SU-DHL-6 (cell line): Measurements from ENCODE around the gene NINJ2.

Experiments
- H2AFZ ChIP-seq: fragments of 200-600 bp; sonication (generic); 2 replicates; pipeline ENCODE4 v1.6.1; 2014; ENCODE audit warnings: low read depth, mild to moderate bottlenecking, moderate library complexity, mixed read lengths, antibody characterized with exemption, low read length; ENCODE audit not compliant: severe bottlenecking
- H3F3A ChIP-seq: fragments of 200-600 bp; shearing (Covaris generic); 2 replicates; pipeline ENCODE4 v1.6.0; 2016; ENCODE audit warnings: antibody characterized with exemption, mild to moderate bottlenecking; ENCODE audit not compliant: insufficient read depth
- H3K27ac ChIP-seq: fragments of 200-600 bp; sonication (generic); 2 replicates; pipeline ENCODE4 v1.5.1; 2016; ENCODE audit warnings: low read depth, mild to moderate bottlenecking, low read length, moderate library complexity, mixed read lengths
- H3K27me3 ChIP-seq: fragments of 200-600 bp; sonication (generic), shearing (Covaris generic); 2 replicates; pipeline ENCODE4 v1.6.0; 2014; ENCODE audit warnings: mild to moderate bottlenecking, low read length
- H3K36me3 ChIP-seq: fragments of 200-600 bp; sonication (generic); 2 replicates; pipeline ENCODE4 v1.6.1; 2014; ENCODE audit warnings: mild to moderate bottlenecking, low read length, mixed read lengths
- H3K4me2 ChIP-seq: fragments of 300-600, 200-600 bp; shearing (Covaris generic), sonication (generic); 2 replicates; pipeline ENCODE4 v1.6.0; 2014; ENCODE audit warnings: low read length, low read depth, mild to moderate bottlenecking; ENCODE audit not compliant: poor library complexity, severe bottlenecking
- H3K4me3 ChIP-seq: fragments of 200-600 bp; sonication (generic); 2 replicates; pipeline ENCODE4 v1.5.1; 2014; ENCODE audit warnings: antibody characterized with exemption, low read length, mild to moderate bottlenecking, mixed read lengths; ENCODE audit not compliant: insufficient read depth, poor library complexity, severe bottlenecking
- H3K79me2 ChIP-seq: fragments of 200-600 bp; sonication (generic); 2 replicates; pipeline ENCODE4 v1.6.1; 2014; ENCODE audit warnings: mild to moderate bottlenecking, low read length, moderate library complexity; ENCODE audit not compliant: insufficient read depth
- H3K9ac ChIP-seq: fragments of 200-600 bp; sonication (generic); 2 replicates; pipeline ENCODE4 v1.7.0; 2014; ENCODE audit warnings: mild to moderate bottlenecking, low read length
- H3K9me2 ChIP-seq: fragments of 200-600 bp; sonication (generic); replicated peaks from 2 replicates; pipeline ENCODE4 v1.6.1; 2014; ENCODE audit warnings: low read length; ENCODE audit not compliant: insufficient read depth
- H3K9me3 ChIP-seq: fragments of 200-600 bp; sonication (generic); 2 replicates; pipeline ENCODE4 v1.6.1; 2014; ENCODE audit warnings: low read length, mixed read lengths; ENCODE audit not compliant: insufficient read depth
- H4K20me1 ChIP-seq: fragments of 200-600 bp; sonication (generic); 2 replicates; pipeline ENCODE4 v1.6.1; 2014; ENCODE audit warnings: low read depth, mild to moderate bottlenecking, antibody characterized with exemption, low read length, moderate library complexity, mixed read lengths
- EZH2phosphoT487 ChIP-seq: fragments of 200-600 bp; sonication (generic), shearing (Covaris generic); conservative IDR thresholded peaks from 2 replicates; pipeline ENCODE4 v1.6.1; 2018; ENCODE audit warnings: mild to moderate bottlenecking, antibody characterized with exemption, low read length, moderate library complexity, mixed read lengths
- TF ChIP-seq, protein P1 (sequence below): fragments of 200-600 bp; sonication (generic); IDR thresholded peaks from one replicate; pipeline ENCODE4 v1.5.1; 2017; ENCODE audit warnings: antibody characterized with exemption, mild to moderate bottlenecking, low read length, moderate library complexity; ENCODE audit not compliant: insufficient read depth, poor library complexity, severe bottlenecking

NINJ2 gene

DNA sequence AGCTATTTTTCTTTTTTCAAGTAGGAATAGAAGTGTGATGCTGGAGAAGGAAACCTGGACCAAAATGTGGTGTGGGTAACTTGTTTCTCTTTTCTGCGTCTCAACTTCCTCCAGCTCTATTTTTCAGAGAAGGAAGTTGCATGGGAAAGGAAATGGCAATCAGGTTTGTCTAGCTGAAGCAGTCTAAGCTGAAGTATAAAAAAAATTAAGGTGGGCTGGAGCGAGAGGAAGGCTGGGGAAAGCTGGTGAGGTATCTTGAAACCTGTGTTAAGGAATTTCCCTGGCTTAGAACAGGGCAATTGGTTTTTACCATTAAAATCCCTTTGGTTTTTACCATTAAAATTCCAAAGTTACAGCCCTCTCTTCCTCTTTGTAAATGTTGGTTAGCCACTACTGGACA is 34.2 kb upstream of the NINJ2 start:
- H3K9ac ChIP-seq = no peak overlapping the region
- H3K36me3 ChIP-seq = no peaks in the 10 kb centered on the region
- H3K27ac ChIP-seq = no peak overlapping the region
- no peaks in the 10 kb centered on the region for H3K79me2 ChIP-seq
- H3K4me3 ChIP-seq = no peak overlapping the region
- no peak overlapping the region for H2AFZ ChIP-seq
- no peaks in the 10 kb centered on the region for H3K9me2 ChIP-seq
- TF ChIP-seq, protein P1, sequence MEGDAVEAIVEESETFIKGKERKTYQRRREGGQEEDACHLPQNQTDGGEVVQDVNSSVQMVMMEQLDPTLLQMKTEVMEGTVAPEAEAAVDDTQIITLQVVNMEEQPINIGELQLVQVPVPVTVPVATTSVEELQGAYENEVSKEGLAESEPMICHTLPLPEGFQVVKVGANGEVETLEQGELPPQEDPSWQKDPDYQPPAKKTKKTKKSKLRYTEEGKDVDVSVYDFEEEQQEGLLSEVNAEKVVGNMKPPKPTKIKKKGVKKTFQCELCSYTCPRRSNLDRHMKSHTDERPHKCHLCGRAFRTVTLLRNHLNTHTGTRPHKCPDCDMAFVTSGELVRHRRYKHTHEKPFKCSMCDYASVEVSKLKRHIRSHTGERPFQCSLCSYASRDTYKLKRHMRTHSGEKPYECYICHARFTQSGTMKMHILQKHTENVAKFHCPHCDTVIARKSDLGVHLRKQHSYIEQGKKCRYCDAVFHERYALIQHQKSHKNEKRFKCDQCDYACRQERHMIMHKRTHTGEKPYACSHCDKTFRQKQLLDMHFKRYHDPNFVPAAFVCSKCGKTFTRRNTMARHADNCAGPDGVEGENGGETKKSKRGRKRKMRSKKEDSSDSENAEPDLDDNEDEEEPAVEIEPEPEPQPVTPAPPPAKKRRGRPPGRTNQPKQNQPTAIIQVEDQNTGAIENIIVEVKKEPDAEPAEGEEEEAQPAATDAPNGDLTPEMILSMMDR = no peak
- TF ChIP-seq EZH2phosphoT487 = no peak
- no peaks in the 10 kb centered on the region for H4K20me1 ChIP-seq
- H3K27me3 ChIP-seq = no peaks in the 10 kb centered on the region
- no peak overlapping the region for H3K4me2 ChIP-seq
- peaks cover 20% of the 10 kb centered on the region; the same call in 1 of the 2 replicates for H3K9me3 ChIP-seq
- H3F3A ChIP-seq = no peaks in the 10 kb centered on the region

DNA sequence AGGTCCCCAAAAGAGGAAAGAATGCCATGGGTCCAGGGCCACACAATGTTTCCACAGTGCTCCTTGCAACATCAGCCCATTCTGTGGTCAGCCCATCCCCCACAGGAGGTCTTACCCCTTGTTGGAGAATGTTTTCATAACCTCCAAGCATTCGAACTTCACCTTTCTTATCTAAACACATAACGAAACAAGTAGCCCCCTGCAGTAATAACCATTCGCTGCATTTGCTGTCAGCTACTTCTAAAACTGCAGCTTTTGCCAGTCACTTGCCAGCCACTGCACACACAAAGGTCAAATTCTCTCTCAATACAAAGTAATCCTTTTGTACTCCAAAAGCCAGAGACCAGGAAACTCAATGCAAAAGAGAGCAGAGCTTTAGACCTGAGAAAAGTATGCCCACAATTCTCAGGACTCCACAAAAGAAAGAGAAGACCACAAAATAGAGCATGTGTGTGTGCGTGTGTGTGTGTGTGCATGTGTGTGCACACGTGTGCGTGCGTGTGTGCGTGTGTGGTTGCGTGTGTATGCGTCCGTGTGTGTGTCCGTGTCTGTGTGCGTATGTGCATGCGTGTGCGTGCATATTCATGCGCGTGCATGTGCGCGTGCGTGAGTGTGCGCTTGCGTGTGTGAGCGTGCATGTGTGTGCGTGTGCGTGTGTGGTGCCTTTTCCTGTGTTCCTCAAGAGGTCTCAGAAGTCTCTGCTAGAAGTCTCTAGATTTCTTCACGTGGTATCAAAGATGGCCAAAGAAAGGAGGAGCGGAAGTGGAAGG is 31.7 kb upstream of the NINJ2 start:
- H2AFZ ChIP-seq = no peak overlapping the region
- no peak overlapping the region for H3K4me2 ChIP-seq
- H3K27me3 ChIP-seq = no peaks in the 10 kb centered on the region
- H3K9me2 ChIP-seq = no peaks in the 10 kb centered on the region
- H3K36me3 ChIP-seq = no peaks in the 10 kb centered on the region
- peaks cover 20% of the 10 kb centered on the region; the same call in 1 of the 2 replicates for H3K9me3 ChIP-seq
- no peaks in the 10 kb centered on the region for H4K20me1 ChIP-seq
- H3K9ac ChIP-seq = no peak overlapping the region
- no peaks in the 10 kb centered on the region for H3K79me2 ChIP-seq
- no peak overlapping the region for H3K27ac ChIP-seq
- no peaks in the 10 kb centered on the region for H3F3A ChIP-seq
- H3K4me3 ChIP-seq = no peak overlapping the region
- no peak for TF ChIP-seq EZH2phosphoT487
- TF ChIP-seq, protein P1 = no peak

GRCh38 chr12:693934-694533 is 30.8 kb upstream of the NINJ2 start:
- no peak overlapping the region for H3K4me2 ChIP-seq
- H4K20me1 ChIP-seq = no peaks in the 10 kb centered on the region
- no peak overlapping the region for H3K4me3 ChIP-seq
- H3F3A ChIP-seq = no peaks in the 10 kb centered on the region
- H2AFZ ChIP-seq = no peak overlapping the region
- H3K27me3 ChIP-seq = no peaks in the 10 kb centered on the region
- peaks cover 20% of the 10 kb centered on the region; the same call in 1 of the 2 replicates for H3K9me3 ChIP-seq
- no peak overlapping the region for H3K27ac ChIP-seq
- TF ChIP-seq, protein P1 = no peak
- no peak for TF ChIP-seq EZH2phosphoT487
- H3K36me3 ChIP-seq = no peaks in the 10 kb centered on the region
- no peaks in the 10 kb centered on the region for H3K79me2 ChIP-seq
- H3K9ac ChIP-seq = no peak overlapping the region
- no peaks in the 10 kb centered on the region for H3K9me2 ChIP-seq
